Measurements from ENCODE around the gene TEAD4. TPM values are rescaled to one million over a fixed set of nuclear protein-coding genes. Genes with fewer than 3 reads are reported as not detected.
A peak's percentile ranks its signal among the peaks of the same experiment; 100 is the strongest.

Gene TEAD4
- total RNA-seq, 1 donor from 2014 or later = 4.2 TPM

- no peak for DNase-seq (ENCODE audit: low read depth)
- H3K4me3 ChIP-seq (ENCODE audit: low read depth, low read length) = no peak overlapping the region
- no peak for TF ChIP-seq CTCF (IDR thresholded peaks at IDR 0.05; ENCODE audit: insufficient read depth, low read length, severe bottlenecking)
- H3K27me3 ChIP-seq (ENCODE audit: control insufficient read depth, insufficient read depth, low read length) = no peaks in the 10 kb centered on the region
- no peaks in the 10 kb centered on the region for H3K36me3 ChIP-seq (ENCODE audit: control insufficient read depth, insufficient read depth, low read length)
- FAIRE-seq = no peak
Measured at GRCh38 chr12:3014641-3015040, 55.4 kb downstream of the TEAD4 start.

- no peak for DNase-seq (ENCODE audit: low read depth)
- no peak overlapping the region for H3K4me3 ChIP-seq (ENCODE audit: low read depth, low read length)
- no peak for FAIRE-seq
- H3K27me3 ChIP-seq (ENCODE audit: control insufficient read depth, insufficient read depth, low read length) = no peaks in the 10 kb centered on the region
- no peak for TF ChIP-seq CTCF (IDR thresholded peaks at IDR 0.05; ENCODE audit: insufficient read depth, low read length, severe bottlenecking)
- no peaks in the 10 kb centered on the region for H3K36me3 ChIP-seq (ENCODE audit: control insufficient read depth, insufficient read depth, low read length)
Measured at GRCh38 chr12:3015356-3015755, 56.2 kb downstream of the TEAD4 start.

- H3K4me3 ChIP-seq (ENCODE audit: low read depth, low read length) = no peak overlapping the region
- no peak for TF ChIP-seq CTCF (IDR thresholded peaks at IDR 0.05; ENCODE audit: insufficient read depth, low read length, severe bottlenecking)
- no peaks in the 10 kb centered on the region for H3K27me3 ChIP-seq (ENCODE audit: control insufficient read depth, insufficient read depth, low read length)
- DNase-seq (ENCODE audit: low read depth) (no peak), FAIRE-seq (peak; percentile 18)
- H3K36me3 ChIP-seq (ENCODE audit: control insufficient read depth, insufficient read depth, low read length) = no peaks in the 10 kb centered on the region
Measured at GRCh38 chr12:3016191-3016590, 57.0 kb downstream of the TEAD4 start.

- H3K36me3 ChIP-seq (ENCODE audit: control insufficient read depth, insufficient read depth, low read length) = no peaks in the 10 kb centered on the region
- no peak overlapping the region for H3K4me3 ChIP-seq (ENCODE audit: low read depth, low read length)
- H3K27me3 ChIP-seq (ENCODE audit: control insufficient read depth, insufficient read depth, low read length) = no peaks in the 10 kb centered on the region
- FAIRE-seq (no peak), DNase-seq (ENCODE audit: low read depth) (no peak)
- TF ChIP-seq CTCF (IDR thresholded peaks at IDR 0.05; ENCODE audit: insufficient read depth, low read length, severe bottlenecking) = no peak
Measured at GRCh38 chr12:3017281-3017680, 58.1 kb downstream of the TEAD4 start.

GRCh38 chr12:3018284-3019004 lies 59.2 kb downstream of the TEAD4 start:
- TF ChIP-seq CTCF (IDR thresholded peaks at IDR 0.05; ENCODE audit: insufficient read depth, low read length, severe bottlenecking) = no peak
- Histone ChIP-seq H3K36me3 (ENCODE audit: control insufficient read depth, insufficient read depth, low read length) (no peaks in the 10 kb centered on the region), H3K4me3 (ENCODE audit: low read depth, low read length) (no peak overlapping the region), H3K27me3 (ENCODE audit: control insufficient read depth, insufficient read depth, low read length) (no peaks in the 10 kb centered on the region)
- FAIRE-seq (no peak), DNase-seq (ENCODE audit: low read depth) (no peak)

All from bronchial epithelial cell (primary cell).